Caco-2 (cell line): Measurements from ENCODE around the gene GPS1. TPM values are rescaled to one million over a fixed set of nuclear protein-coding genes. Genes with fewer than 3 reads are reported as not detected.

Source experiments
- BruUV-seq: library from RNA; stranded (reverse); fragments of 400-500 nt; replicated peaks from 2 replicates; lab custom pipeline; 2021; lab: Mats Ljungman, UMichigan
- CTCF ChIA-PET: fragments of 300-600 bp; sonication (Branson Sonifier 250); formaldehyde crosslinking; loops from one replicate; lab custom pipeline; 2022; ENCODE audit warnings: antibody characterized with exemption; lab: Charles Lee
- POLR2A ChIA-PET: fragments of 300-600 bp; sonication (Branson Sonifier 250); formaldehyde crosslinking; loops from one replicate; lab custom pipeline; 2022; ENCODE audit warnings: antibody characterized with exemption; lab: Charles Lee
- DNase-seq, 2 experiments: peaks; one replicate each; pipeline versions ENCODE4 v3.0.0 to v3.0.0-alpha.2; 2020 to 2022
- H3K27me3 ChIP-seq: replicated peaks from 2 replicates; pipeline ENCODE4 v1.6.0; 2011; ENCODE audit warnings: low read length; ENCODE audit not compliant: control insufficient read depth, insufficient read depth
- H3K36me3 ChIP-seq: 2 replicates; pipeline ENCODE4 v1.5.1; 2011; ENCODE audit warnings: low read length; ENCODE audit not compliant: control insufficient read depth, insufficient read depth
- H3K4me1 ChIP-seq: fragments of 250-450 bp; sonication (Bioruptor Pico); 2 replicates; pipeline ENCODE4 v1.5.1; 2020; ENCODE audit warnings: mild to moderate bottlenecking
- H3K4me3 ChIP-seq: 2 replicates; pipeline ENCODE4 v1.5.1; 2011; ENCODE audit warnings: low read depth, mild to moderate bottlenecking, control low read depth, low read length
- H3K9me3 ChIP-seq: fragments of 250-450 bp; sonication (Bioruptor Pico); 2 replicates; pipeline ENCODE4 v1.5.1; 2020; ENCODE audit warnings: mild to moderate bottlenecking, moderate library complexity
- H3K27ac Mint-ChIP-seq: one replicate; pipeline ENCODE4 v1.8.0; 2022; ENCODE audit warnings: mixed read lengths; ENCODE audit not compliant: unreplicated experiment
- H3K27me3 Mint-ChIP-seq: one replicate; pipeline ENCODE4 v1.8.0; 2022; ENCODE audit warnings: mixed read lengths; ENCODE audit not compliant: insufficient read depth, unreplicated experiment
- H3K36me3 Mint-ChIP-seq: one replicate; pipeline ENCODE4 v1.8.0; 2022; ENCODE audit warnings: mild to moderate bottlenecking, mixed read lengths; ENCODE audit not compliant: insufficient read depth, unreplicated experiment
- H3K4me1 Mint-ChIP-seq: one replicate; pipeline ENCODE4 v1.8.0; 2022; ENCODE audit warnings: low read depth, mixed read lengths; ENCODE audit not compliant: unreplicated experiment
- H3K4me3 Mint-ChIP-seq: one replicate; pipeline ENCODE4 v1.8.0; 2022; ENCODE audit warnings: mild to moderate bottlenecking, moderate library complexity, mixed read lengths; ENCODE audit not compliant: unreplicated experiment
- H3K9me3 Mint-ChIP-seq: one replicate; pipeline ENCODE4 v1.8.0; 2022; ENCODE audit warnings: mixed read lengths; ENCODE audit not compliant: unreplicated experiment
- intact Hi-C: fragments of 100-400 bp; cut with micrococcal nuclease; formaldehyde crosslinking; loops from one replicate; pipeline ENCODE4 v1.10.0; 2022; ENCODE audit not compliant: unreplicated experiment
- total RNA-seq: library from RNA; stranded (reverse); gene quantifications from 2 replicates; pipeline ENCODE4 v1.2.3, GENCODE V29; 2022
- TF ChIP-seq, protein P1 (sequence below), 2 experiments: fragments of 200-600 bp in 1 of 2; IDR thresholded peaks; 1 replicate in 1 of 2; 2 replicates in 1 of 2; pipeline versions ENCODE4 v1.5.1 to v1.8.0; 2011 to 2022; ENCODE audit warnings: antibody characterized with exemption in 1 of 2, control low read depth in 1 of 2, inconsistent platforms in 1 of 2, low read depth in 1 of 2, low read length in 1 of 2, mild to moderate bottlenecking in 1 of 2, moderate library complexity in 1 of 2; ENCODE audit not compliant: insufficient read depth in 1 of 2, severe bottlenecking in 1 of 2, unreplicated experiment in 1 of 2

Gene GPS1
- total RNA-seq, 1 experiment from 2014 or later, result 195 TPM

DNA sequence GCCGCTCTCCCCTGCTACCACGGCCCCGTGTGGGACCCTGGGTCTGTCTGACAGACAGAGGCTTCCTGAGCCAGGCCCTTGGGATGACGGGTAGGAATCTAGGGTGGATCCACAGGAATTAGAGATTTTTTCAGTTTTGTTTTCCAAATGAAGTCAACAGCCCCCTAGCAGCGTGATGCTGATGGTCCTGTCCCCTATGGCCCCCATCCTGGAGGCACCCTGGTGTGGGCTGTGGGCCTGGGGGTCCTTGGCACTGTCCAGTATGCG, 44.5 kb upstream of the GPS1 start:
- Histone ChIP-seq H3K36me3 (no peaks in the 10 kb centered on the region; the same call in 1 of the 2 replicates), H3K27me3 (no peaks in the 10 kb centered on the region), H3K4me1 (peaks cover 19% of the 10 kb centered on the region), H3K4me3 (no peak overlapping the region), H3K9me3 (no peaks in the 10 kb centered on the region)
- ChIA-PET CTCF (no interaction called here), POLR2A (no interaction called here)
- Mint-ChIP-seq H3K9me3 (no peaks in the 10 kb centered on the region), H3K36me3 (peaks cover 17% of the 10 kb centered on the region), H3K4me3 (no peak overlapping the region), H3K27ac (no peak overlapping the region), H3K27me3 (no peaks in the 10 kb centered on the region), H3K4me1 (no peaks in the 10 kb centered on the region)
- TF ChIP-seq, protein P1, sequence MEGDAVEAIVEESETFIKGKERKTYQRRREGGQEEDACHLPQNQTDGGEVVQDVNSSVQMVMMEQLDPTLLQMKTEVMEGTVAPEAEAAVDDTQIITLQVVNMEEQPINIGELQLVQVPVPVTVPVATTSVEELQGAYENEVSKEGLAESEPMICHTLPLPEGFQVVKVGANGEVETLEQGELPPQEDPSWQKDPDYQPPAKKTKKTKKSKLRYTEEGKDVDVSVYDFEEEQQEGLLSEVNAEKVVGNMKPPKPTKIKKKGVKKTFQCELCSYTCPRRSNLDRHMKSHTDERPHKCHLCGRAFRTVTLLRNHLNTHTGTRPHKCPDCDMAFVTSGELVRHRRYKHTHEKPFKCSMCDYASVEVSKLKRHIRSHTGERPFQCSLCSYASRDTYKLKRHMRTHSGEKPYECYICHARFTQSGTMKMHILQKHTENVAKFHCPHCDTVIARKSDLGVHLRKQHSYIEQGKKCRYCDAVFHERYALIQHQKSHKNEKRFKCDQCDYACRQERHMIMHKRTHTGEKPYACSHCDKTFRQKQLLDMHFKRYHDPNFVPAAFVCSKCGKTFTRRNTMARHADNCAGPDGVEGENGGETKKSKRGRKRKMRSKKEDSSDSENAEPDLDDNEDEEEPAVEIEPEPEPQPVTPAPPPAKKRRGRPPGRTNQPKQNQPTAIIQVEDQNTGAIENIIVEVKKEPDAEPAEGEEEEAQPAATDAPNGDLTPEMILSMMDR (IDR thresholded peaks at IDR 0.05; ENCODE audit: insufficient read depth in 1 of 2, low read depth in 1 of 2, low read length in 1 of 2, severe bottlenecking in 1 of 2, unreplicated experiment in 1 of 2), result no peak
- intact Hi-C loops, result no loop called here
- BruUV-seq, result no TSS peak
- DNase-seq, result no peak

DNA sequence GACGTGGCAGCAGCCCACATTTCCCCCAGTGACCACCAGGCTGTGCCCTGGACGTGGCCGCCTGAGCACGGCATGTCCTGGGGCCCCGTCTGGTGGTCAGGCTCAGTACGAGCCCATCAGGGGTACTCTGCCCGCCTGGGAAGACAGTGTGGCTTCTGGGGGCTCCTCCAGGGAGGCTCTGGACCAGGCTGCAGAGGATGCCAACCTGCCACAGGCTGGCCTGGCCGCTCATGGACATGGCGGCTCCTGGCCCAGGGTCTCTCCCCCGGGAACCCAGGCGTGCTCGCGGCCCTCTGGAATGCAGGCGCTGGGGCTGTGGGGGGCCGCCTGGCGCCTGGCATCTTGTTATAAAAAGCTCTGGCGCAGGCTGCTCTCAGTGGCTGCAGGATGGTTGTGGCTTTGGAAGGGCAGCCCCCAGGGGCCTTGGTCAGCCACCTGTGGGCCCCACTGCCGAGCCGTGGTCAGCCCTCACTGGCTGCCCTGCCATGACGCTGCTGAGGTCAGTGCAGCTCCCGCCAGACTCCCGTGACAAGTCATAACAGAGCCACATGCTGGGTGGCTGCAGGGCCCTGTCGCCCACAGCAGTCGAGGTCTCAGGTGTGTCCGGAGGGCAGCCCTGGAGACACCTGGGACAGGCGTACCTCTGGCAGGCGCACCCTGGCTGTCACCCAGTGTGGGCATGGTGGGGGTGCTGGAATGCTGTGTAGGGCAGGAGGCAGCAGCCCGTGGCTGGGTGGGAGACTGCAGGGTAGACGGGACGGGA, 44.0 kb upstream of the GPS1 start:
- H3K36me3 Mint-ChIP-seq, result peaks cover 17% of the 10 kb centered on the region
- ChIA-PET CTCF (no interaction called here), POLR2A (no interaction called here)
- no peaks in the 10 kb centered on the region for H3K9me3 Mint-ChIP-seq
- Histone ChIP-seq H3K9me3 (no peaks in the 10 kb centered on the region), H3K4me3 (no peak overlapping the region), H3K4me1 (peaks cover 14% of the 10 kb centered on the region), H3K36me3 (no peaks in the 10 kb centered on the region; the same call in 1 of the 2 replicates), H3K27me3 (no peaks in the 10 kb centered on the region)
- no TSS peak for BruUV-seq
- H3K27me3 Mint-ChIP-seq, result no peaks in the 10 kb centered on the region
- no peak for DNase-seq
- intact Hi-C loops, result no loop called here
- H3K4me3 Mint-ChIP-seq, result no peak overlapping the region
- no peaks in the 10 kb centered on the region for H3K4me1 Mint-ChIP-seq
- TF ChIP-seq, protein P1 (IDR thresholded peaks at IDR 0.05; ENCODE audit: insufficient read depth in 1 of 2, low read depth in 1 of 2, low read length in 1 of 2, severe bottlenecking in 1 of 2, unreplicated experiment in 1 of 2), result no peak
- H3K27ac Mint-ChIP-seq, result no peak overlapping the region

DNA sequence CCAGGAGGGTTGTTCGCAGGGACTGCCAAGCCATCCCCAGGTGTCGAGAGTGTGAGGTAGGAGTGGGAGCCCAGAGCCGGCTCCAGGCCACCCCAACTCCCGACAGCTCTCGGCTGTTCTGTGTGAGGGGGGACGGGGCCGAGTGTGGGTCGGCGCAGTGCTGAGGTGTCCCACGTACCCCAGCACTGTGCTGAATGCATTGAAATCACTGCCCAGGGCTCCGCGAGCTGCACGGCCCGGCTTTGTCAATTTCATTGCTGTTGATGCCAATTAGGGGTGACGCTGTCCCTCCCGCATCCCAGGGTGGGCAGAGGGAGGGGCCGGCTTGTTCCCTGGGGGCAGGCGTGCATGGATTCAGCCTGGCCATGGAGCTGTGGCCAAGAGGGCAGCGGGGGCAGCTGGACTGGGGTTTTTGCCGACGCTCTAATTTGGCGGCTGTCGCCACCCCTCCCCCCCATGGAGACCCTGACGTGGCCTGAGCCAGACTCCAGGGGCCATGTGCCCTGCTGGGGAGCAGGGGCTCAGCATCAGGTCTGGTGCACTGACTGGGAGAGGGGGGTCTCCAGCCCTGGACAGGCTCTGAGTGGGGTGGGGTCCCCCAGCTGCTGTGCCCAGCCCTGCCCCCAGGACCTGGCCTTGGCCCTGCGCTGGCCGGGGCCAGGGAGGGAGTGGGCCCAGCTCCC, 43.3 kb upstream of the GPS1 start:
- H3K9me3 Mint-ChIP-seq, result no peaks in the 10 kb centered on the region
- intact Hi-C loops, result no loop called here
- Histone ChIP-seq H3K4me3 (no peak overlapping the region), H3K9me3 (no peaks in the 10 kb centered on the region), H3K4me1 (peaks cover 10% of the 10 kb centered on the region), H3K27me3 (no peaks in the 10 kb centered on the region), H3K36me3 (no peaks in the 10 kb centered on the region)
- no peak overlapping the region for H3K4me3 Mint-ChIP-seq
- no peaks in the 10 kb centered on the region for H3K27me3 Mint-ChIP-seq
- POLR2A ChIA-PET, result no interaction called here
- BruUV-seq, result no TSS peak
- DNase-seq, result no peak
- peaks cover 17% of the 10 kb centered on the region for H3K36me3 Mint-ChIP-seq
- TF ChIP-seq, protein P1 (IDR thresholded peaks at IDR 0.05; ENCODE audit: insufficient read depth in 1 of 2, low read depth in 1 of 2, low read length in 1 of 2, severe bottlenecking in 1 of 2, unreplicated experiment in 1 of 2), result no peak
- no peaks in the 10 kb centered on the region for H3K4me1 Mint-ChIP-seq
- CTCF ChIA-PET, result no interaction called here
- H3K27ac Mint-ChIP-seq, result no peak overlapping the region
